Kidney (tissue), 22 donors: ENCODE results near the gene CDC40. TPM values are rescaled to one million over a fixed set of nuclear protein-coding genes. Genes with fewer than 3 reads are reported as not detected.

ENCODE experiments used
- DNase-seq, 5 donors: peaks; one replicate each; pipeline ENCODE4 v3.0.0-alpha.2; 2013 to 2020
- FAIRE-seq: peaks from 2 replicates; lab custom pipeline; 2012; peaks lifted over from hg19 to GRCh38; lab: Jason Lieb, UNC
- H3K27ac ChIP-seq, 2 donors: one replicate each; pipeline ENCODE4 v1.7.0; 2013; ENCODE audit warnings: low read depth in 2 of 2, low read length in 2 of 2, inconsistent platforms in 1 of 2
- H3K27me3 ChIP-seq: one replicate; pipeline ENCODE4 v1.7.1; 2013; ENCODE audit warnings: low read length, inconsistent platforms; ENCODE audit not compliant: control insufficient read depth, insufficient read depth
- H3K36me3 ChIP-seq, 3 donors: one replicate each; pipeline versions ENCODE4 v1.7.0 to v1.7.1; 2013; ENCODE audit warnings: low read length in 3 of 3, control low read depth in 1 of 3, inconsistent platforms in 1 of 3; ENCODE audit not compliant: insufficient read depth in 3 of 3, control insufficient read depth in 2 of 3
- H3K4me1 ChIP-seq, 3 donors: one replicate each; pipeline versions ENCODE4 v1.7.0 to v1.7.1; 2013; ENCODE audit warnings: low read length in 3 of 3, inconsistent platforms in 1 of 3, low read depth in 1 of 3; ENCODE audit not compliant: control insufficient read depth in 2 of 3, insufficient read depth in 2 of 3
- H3K4me3 ChIP-seq, 3 donors: one replicate each; pipeline versions ENCODE4 v1.7.0 to v1.8.1; 2013; ENCODE audit warnings: low read length in 3 of 3, control low read depth in 1 of 3, inconsistent platforms in 1 of 3
- H3K9ac ChIP-seq, 3 donors: one replicate each; pipeline versions ENCODE4 v1.7.0 to v1.7.1; 2013; ENCODE audit warnings: low read length in 3 of 3, control low read depth in 1 of 3, inconsistent platforms in 1 of 3
- H3K9me3 ChIP-seq, 3 donors: one replicate each; pipeline versions ENCODE4 v1.7.0 to v1.7.1; 2013; ENCODE audit warnings: low read length in 3 of 3, control low read depth in 1 of 3, inconsistent platforms in 1 of 3; ENCODE audit not compliant: control insufficient read depth in 2 of 3, insufficient read depth in 1 of 3
- intact Hi-C: fragments of 100-400 bp; cut with DNase I; formaldehyde crosslinking; loops from one replicate; pipeline ENCODE4 v1.11.1; 2022
- long read RNA-seq, 10 donors: library from polyadenylated mRNA in 1 of 10; unstranded in 1 of 10; transcript quantifications; one replicate each; pipeline ENCODE4 v2.0.0 and lab custom pipeline, GENCODE V29; 2021 to 2026
- polyA plus RNA-seq: library from polyadenylated mRNA; stranded (reverse); fragments of 350-450 nt; fragmentation: Illumina TruSeq; extraction: RNeasy Lipid Tissue Mini Kit (QIAGEN cat#74804); gene quantifications from one replicate; pipeline ENCODE4 v1.2.3, GENCODE V29; 2014; ENCODE audit warnings: low read depth, low replicate concordance; ENCODE audit not compliant: insufficient read depth
- total RNA-seq: library from RNA; stranded (reverse); fragmentation: NEBNext Ultra II Directional; extraction: Animal tissue kit (Norgen Biotek cat#: 25700); gene quantifications from one replicate; pipeline ENCODE4 v1.2.1, GENCODE V29; 2021
- TF ChIP-seq, protein P1 (sequence below): IDR thresholded peaks from 3 replicates; pipeline ENCODE4 v1.5.1; 2012; ENCODE audit warnings: mild to moderate bottlenecking, moderate library complexity, borderline replicate concordance; ENCODE audit not compliant: insufficient read depth; ENCODE audit errors: extremely low read depth
- donor health status: control.
- donor health status: control.
- donor health status: control.
- donor health status: control.
- donor health status: control.
- donor health status: DM: yes; HTN: yes; CAD: no.
- donor health status: Normal renal cell carcinoma (clear cell type).

The CDC40 gene
- total RNA-seq (24.6 TPM), polyA plus RNA-seq (10.9 TPM)
- long read RNA-seq, donor 1, partial matches to known transcripts, result 6 of 6 reads
- long read RNA-seq, donor 1, other reads (novel, unspliced or antisense), result 0 of 6 reads
- long read RNA-seq, donor 2, partial matches to known transcripts, result 0 of 1 reads
- long read RNA-seq, donor 2, other reads (novel, unspliced or antisense), result 0 of 1 reads
- long read RNA-seq, donor 3, partial matches to known transcripts, result 9 of 10 reads
- long read RNA-seq, donor 3, other reads (novel, unspliced or antisense), result 0 of 10 reads
- long read RNA-seq, donor 4, result 0 reads
- long read RNA-seq, donor 5, result 0 reads
- long read RNA-seq, donor 6, partial matches to known transcripts, result 0 of 1 reads
- long read RNA-seq, donor 6, other reads (novel, unspliced or antisense), result 0 of 1 reads
- long read RNA-seq, donor 7, transcript CDC40-201 (15 exons, 3,848 nt), result major isoform, 5 of 8 reads
- long read RNA-seq, donor 7, partial matches to known transcripts, result 1 of 8 reads
- long read RNA-seq, donor 7, other reads (novel, unspliced or antisense), result 2 of 8 reads
- long read RNA-seq, donor 8, partial matches to known transcripts, result 26 of 33 reads
- long read RNA-seq, donor 8, other reads (novel, unspliced or antisense), result 5 of 33 reads
- long read RNA-seq, donor 9, result 0 reads
- long read RNA-seq, donor 10, partial matches to known transcripts, result 6 of 12 reads
- long read RNA-seq, donor 10, other reads (novel, unspliced or antisense), result 5 of 12 reads

DNA sequence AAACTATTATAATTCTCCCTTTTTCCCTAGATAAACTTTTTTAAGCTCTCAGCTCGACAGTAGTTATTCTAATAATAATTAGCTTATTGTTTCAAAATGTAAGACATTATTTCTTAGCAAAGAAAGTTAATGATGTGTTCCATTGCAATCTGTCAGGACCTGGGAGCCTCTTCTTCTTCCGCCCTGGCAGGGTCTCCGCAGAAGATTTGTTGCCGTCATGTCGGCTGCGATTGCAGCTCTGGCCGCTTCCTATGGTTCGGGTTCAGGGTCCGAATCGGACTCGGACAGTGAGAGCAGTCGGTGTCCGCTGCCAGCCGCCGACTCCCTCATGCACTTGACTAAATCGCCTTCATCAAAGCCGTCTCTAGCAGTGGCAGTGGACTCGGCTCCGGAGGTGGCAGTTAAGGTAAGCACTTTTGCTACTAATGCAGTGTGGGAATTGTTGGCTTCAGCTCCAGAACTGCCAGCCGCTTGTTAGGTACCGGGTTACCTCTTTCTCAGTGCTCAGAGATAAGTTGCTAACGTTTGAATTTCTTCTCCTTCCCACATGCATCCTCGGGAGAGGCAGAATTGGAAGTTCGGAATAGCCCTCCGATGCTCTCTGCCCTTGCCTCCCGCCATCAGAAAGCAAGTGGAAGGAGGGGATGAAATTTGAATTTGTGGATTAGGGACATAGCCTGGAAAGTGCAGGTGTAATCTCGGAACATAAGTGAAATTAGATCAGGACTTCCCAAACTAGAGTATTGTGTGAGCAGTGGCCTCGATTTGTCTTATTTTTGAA lies at the start of gene CDC40:
CDC40 (plus strand) TSS at position 200 of the 781 bp plus-strand sequence; CDS start at position 218, 18 bp downstream.
- no peaks in the 10 kb centered on the region for H3K36me3 ChIP-seq
- DNase-seq (peak in 3 of 5 donors; percentile 65 to 84 (median 84)), FAIRE-seq (no peak)
- H3K27ac ChIP-seq, result peak within 1 kb of the TSS; percentile 72 to 84
- H3K4me3 ChIP-seq, result peak within 1 kb of the TSS; percentile 87 to 98 (median 97)
- no peaks in the 10 kb centered on the region for H3K27me3 ChIP-seq
- peaks cover 3 to 19% (median 14%) of the 10 kb centered on the region in 3 donors for H3K4me1 ChIP-seq
- intact Hi-C loops, result no loop called here
- TF ChIP-seq, protein P1, sequence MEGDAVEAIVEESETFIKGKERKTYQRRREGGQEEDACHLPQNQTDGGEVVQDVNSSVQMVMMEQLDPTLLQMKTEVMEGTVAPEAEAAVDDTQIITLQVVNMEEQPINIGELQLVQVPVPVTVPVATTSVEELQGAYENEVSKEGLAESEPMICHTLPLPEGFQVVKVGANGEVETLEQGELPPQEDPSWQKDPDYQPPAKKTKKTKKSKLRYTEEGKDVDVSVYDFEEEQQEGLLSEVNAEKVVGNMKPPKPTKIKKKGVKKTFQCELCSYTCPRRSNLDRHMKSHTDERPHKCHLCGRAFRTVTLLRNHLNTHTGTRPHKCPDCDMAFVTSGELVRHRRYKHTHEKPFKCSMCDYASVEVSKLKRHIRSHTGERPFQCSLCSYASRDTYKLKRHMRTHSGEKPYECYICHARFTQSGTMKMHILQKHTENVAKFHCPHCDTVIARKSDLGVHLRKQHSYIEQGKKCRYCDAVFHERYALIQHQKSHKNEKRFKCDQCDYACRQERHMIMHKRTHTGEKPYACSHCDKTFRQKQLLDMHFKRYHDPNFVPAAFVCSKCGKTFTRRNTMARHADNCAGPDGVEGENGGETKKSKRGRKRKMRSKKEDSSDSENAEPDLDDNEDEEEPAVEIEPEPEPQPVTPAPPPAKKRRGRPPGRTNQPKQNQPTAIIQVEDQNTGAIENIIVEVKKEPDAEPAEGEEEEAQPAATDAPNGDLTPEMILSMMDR, result no peak
- H3K9me3 ChIP-seq, result no peaks in the 10 kb centered on the region
- peak within 1 kb of the TSS; percentile 63 to 97 (median 64) for H3K9ac ChIP-seq

DNA sequence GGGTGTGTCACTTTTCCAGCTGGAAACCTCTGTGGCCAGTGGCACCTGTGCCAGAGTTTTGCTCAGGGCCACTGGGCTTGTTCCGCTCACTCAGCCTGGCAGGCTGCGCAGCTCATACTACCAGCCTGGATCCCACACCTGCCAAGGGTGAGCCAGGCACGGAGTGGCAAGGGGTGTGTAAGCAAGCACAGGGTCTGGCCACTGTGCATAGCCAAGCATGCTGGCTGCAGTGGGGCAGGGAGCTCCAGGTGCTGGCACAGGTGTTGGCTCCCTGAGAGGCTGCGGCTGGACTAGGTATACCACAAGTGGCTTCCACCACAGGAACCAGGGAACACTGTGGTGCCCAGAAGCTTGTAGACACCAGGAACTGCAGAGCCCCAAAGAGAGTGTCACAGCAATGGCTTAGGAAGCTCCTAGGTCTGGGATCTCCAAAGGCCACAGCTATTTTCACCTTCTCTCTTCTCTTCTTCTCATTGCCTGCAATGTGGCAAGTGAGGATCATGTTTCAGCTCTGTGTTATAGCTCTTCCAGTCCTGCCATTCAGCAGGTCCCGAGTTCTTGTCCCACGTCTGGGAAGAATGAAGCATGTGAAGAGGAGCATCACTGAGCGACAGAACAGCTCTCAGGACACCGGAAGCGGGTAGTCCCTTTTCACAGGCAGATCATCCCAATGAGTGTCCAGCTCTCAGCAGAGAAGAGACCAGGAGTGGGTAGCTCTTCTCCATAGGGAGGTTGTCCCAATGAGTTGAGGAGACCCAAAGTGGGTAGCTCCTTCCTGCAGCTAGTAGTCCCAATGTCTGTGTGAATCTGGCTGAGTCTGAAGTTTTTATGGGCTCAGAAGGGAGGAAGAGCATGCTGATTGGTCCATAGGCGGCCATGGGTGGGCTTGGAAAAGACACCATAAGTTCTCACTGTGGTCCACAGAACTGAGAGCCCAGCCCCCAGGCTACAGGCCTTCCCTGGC lies 42.0 kb upstream of the CDC40 start:
- no peak overlapping the region for H3K4me3 ChIP-seq
- DNase-seq (no peak), FAIRE-seq (no peak)
- H3K27ac ChIP-seq, result no peak overlapping the region
- peaks cover 0 to 7% (median 0%) of the 10 kb centered on the region in 3 donors for H3K9me3 ChIP-seq
- H3K36me3 ChIP-seq, result peaks cover 0 to 6% (median 0%) of the 10 kb centered on the region in 3 donors
- no peaks in the 10 kb centered on the region for H3K4me1 ChIP-seq
- H3K9ac ChIP-seq, result no peak overlapping the region
- TF ChIP-seq, protein P1, result no peak
- intact Hi-C loops, result no loop called here
- H3K27me3 ChIP-seq, result no peaks in the 10 kb centered on the region

DNA sequence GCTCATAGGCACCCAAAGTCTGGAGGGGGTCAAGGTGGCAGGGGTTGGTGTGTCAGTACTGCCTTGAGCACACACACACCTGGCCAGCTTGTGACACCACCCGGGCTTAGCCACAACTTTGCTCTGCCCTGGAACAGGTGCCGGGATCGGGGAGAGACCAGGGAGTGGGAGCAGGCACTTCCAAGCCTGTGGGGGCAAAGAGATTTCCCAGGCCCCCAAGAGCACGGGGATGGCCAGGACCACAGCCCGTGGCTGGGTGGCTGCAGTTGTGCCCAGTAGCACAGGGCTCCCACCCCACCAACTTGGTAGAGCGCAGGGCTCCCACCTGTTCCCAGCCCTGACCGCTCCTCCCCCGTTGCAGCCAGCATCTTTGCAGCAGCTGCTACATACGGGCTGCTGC lies 41.2 kb upstream of the CDC40 start:
- DNase-seq (no peak), FAIRE-seq (no peak)
- Histone ChIP-seq H3K27ac (no peak overlapping the region), H3K9ac (no peak overlapping the region), H3K4me1 (no peaks in the 10 kb centered on the region), H3K36me3 (peaks cover 0 to 6% (median 0%) of the 10 kb centered on the region in 3 donors), H3K4me3 (no peak overlapping the region), H3K27me3 (no peaks in the 10 kb centered on the region), H3K9me3 (peaks cover 0 to 7% (median 0%) of the 10 kb centered on the region in 3 donors)
- TF ChIP-seq, protein P1, result no peak
- intact Hi-C loops, result no loop called here
